AG09319 (cell line): ENCODE data around the gene COX10.

Experiments
- DNase-seq: peaks from one replicate; pipeline ENCODE4 v3.0.0-alpha.2; 2010; ENCODE audit warnings: low read depth; ENCODE audit errors: extremely low read depth
- CTCF ChIP-seq: IDR thresholded peaks from 2 replicates; pipeline ENCODE4 v1.5.1; 2011; ENCODE audit warnings: low read depth, mild to moderate bottlenecking, inconsistent platforms, low read length, moderate library complexity

COX10 gene

GRCh38 chr17:14123619-14124278 is 54.4 kb downstream of the COX10 start:
- no peak for TF ChIP-seq CTCF
- peak; percentile 8 for DNase-seq

- DNase-seq = no peak
- no peak for TF ChIP-seq CTCF
Observed at GRCh38 chr17:14124854-14125253, 55.5 kb downstream of the COX10 start.

- TF ChIP-seq CTCF = no peak
- DNase-seq = no peak
Observed at GRCh38 chr17:14125518-14126137, 56.3 kb downstream of the COX10 start.

GRCh38 chr17:14133104-14133503 is 63.8 kb downstream of the COX10 start:
- TF ChIP-seq CTCF = no peak
- no peak for DNase-seq

- TF ChIP-seq CTCF = no peak
Observed at GRCh38 chr17:14134456-14134855, 65.2 kb downstream of the COX10 start.

GRCh38 chr17:14135906-14136590 is 66.7 kb downstream of the COX10 start:
- DNase-seq = no peak
- TF ChIP-seq CTCF = no peak

More at GRCh38 chr17:14134456-14134855, 65.2 kb downstream of the COX10 start:
- no peak for DNase-seq

GRCh38 chr17:14138649-14139048 is 69.3 kb downstream of the COX10 start:
- no peak for TF ChIP-seq CTCF
- DNase-seq = no peak
